ENCODE data around the gene TNS1.

GRCh38 chr2:218013289-218013688, 10.5 kb upstream of the TNS1 start:
- no peak for TF ChIP-seq SP1 (IDR thresholded peaks at IDR 0.05; ENCODE audit: low read depth)
- no peak for TF ChIP-seq EZH2 (IDR thresholded peaks at IDR 0.05)
- no peak for TF ChIP-seq POLR2A (IDR thresholded peaks at IDR 0.05; ENCODE audit: borderline replicate concordance, extremely low read depth, insufficient read depth, insufficient read length)
- TF ChIP-seq CBX3 (IDR thresholded peaks at IDR 0.05; ENCODE audit: low read depth) = no peak
- TF ChIP-seq, protein P1, sequence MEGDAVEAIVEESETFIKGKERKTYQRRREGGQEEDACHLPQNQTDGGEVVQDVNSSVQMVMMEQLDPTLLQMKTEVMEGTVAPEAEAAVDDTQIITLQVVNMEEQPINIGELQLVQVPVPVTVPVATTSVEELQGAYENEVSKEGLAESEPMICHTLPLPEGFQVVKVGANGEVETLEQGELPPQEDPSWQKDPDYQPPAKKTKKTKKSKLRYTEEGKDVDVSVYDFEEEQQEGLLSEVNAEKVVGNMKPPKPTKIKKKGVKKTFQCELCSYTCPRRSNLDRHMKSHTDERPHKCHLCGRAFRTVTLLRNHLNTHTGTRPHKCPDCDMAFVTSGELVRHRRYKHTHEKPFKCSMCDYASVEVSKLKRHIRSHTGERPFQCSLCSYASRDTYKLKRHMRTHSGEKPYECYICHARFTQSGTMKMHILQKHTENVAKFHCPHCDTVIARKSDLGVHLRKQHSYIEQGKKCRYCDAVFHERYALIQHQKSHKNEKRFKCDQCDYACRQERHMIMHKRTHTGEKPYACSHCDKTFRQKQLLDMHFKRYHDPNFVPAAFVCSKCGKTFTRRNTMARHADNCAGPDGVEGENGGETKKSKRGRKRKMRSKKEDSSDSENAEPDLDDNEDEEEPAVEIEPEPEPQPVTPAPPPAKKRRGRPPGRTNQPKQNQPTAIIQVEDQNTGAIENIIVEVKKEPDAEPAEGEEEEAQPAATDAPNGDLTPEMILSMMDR (IDR thresholded peaks at IDR 0.05 in 2 of 3, conservative IDR thresholded peaks at IDR 0.05 in 1 of 3; ENCODE audit: borderline replicate concordance in 1 of 3, insufficient read depth in 1 of 3, low read depth in 2 of 3, low read length in 2 of 3) = no peak
- TF ChIP-seq REST (IDR thresholded peaks at IDR 0.05; ENCODE audit: low read depth) = no peak

All from HCT116 (cell line).